HG03342 (cell line): ENCODE data around the gene DEF6.
A peak's percentile ranks its signal among the peaks of the same experiment; 100 is the strongest.

Experiments used
- ATAC-seq: cut with Tn5 transposase; IDR thresholded peaks from one replicate; pipeline ENCODE4 v1.9.1; 2021; ENCODE audit warnings: mild to moderate bottlenecking, moderate library complexity; ENCODE audit not compliant: unreplicated experiment

The DEF6 gene, protein sequence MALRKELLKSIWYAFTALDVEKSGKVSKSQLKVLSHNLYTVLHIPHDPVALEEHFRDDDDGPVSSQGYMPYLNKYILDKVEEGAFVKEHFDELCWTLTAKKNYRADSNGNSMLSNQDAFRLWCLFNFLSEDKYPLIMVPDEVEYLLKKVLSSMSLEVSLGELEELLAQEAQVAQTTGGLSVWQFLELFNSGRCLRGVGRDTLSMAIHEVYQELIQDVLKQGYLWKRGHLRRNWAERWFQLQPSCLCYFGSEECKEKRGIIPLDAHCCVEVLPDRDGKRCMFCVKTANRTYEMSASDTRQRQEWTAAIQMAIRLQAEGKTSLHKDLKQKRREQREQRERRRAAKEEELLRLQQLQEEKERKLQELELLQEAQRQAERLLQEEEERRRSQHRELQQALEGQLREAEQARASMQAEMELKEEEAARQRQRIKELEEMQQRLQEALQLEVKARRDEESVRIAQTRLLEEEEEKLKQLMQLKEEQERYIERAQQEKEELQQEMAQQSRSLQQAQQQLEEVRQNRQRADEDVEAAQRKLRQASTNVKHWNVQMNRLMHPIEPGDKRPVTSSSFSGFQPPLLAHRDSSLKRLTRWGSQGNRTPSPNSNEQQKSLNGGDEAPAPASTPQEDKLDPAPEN

GRCh38 chr6:35297601-35298481 is at the start of gene DEF6:
DEF6 (plus strand) TSS chr6:35297818; CDS start chr6:35297857, 39 bp downstream.
- peak; percentile 80 for ATAC-seq

DNA sequence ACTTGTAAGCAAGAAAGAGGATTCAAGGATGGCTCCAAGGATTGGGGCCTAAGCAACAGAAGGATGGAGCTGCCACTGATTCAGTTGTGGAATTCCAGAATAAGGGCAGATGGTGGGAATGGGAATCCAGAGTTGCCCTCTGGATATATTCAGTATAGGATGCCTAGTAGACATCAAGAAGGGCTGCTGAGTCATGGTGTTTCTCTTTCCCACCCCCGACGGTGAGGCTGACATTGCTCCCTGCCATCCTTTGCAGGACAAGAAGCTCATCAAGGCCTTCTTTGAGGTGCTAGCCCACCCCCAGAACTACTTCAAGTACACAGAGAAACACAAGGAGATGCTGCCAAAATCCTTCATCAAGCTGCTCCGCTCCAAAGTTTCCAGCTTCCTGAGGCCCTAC is 49.3 kb upstream of the DEF6 start:
- ATAC-seq: no peak

DNA sequence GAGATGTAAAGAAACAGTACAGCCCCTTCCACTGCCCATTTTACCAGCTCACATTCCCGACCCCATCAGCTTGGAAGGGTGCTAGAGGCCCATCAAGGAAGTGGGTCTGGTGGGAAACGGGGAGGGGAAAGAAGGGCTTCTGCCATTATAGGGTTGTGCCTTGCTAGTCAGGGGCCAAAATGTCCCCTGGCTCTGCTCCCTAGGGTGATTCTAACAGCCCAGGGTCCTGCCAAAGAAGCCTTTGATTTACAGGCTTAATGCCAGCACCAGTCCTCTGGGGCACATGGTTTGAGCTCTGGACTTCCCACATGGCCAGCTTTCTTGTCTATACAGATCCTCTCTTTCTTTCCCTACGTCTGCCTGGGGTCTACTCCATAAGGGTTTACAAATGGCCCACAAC is 48.7 kb upstream of the DEF6 start:
- ATAC-seq: no peak

DNA sequence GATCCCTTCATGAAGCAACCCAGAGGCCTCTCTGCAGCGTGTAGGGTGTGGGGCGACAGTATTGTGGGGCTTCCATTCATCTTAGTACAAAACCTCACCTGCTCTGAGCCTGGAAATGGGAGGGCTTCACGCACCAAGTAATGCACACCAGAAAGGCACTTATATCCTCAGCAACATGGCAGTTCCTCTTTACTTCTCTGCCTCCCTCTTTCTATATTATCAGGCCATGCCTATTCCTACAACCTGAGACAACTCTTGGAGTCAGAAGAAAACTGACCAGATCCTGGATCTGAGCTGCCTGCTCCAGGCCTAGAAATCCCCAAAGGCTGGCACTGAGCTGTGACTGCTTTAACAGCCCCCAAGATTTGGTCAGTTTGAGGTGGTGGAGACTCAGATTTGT is 45.7 kb upstream of the DEF6 start:
- ATAC-seq: no peak

- no peak for ATAC-seq
Observed at GRCh38 chr6:35253249-35253648, 44.4 kb upstream of the DEF6 start.

DNA sequence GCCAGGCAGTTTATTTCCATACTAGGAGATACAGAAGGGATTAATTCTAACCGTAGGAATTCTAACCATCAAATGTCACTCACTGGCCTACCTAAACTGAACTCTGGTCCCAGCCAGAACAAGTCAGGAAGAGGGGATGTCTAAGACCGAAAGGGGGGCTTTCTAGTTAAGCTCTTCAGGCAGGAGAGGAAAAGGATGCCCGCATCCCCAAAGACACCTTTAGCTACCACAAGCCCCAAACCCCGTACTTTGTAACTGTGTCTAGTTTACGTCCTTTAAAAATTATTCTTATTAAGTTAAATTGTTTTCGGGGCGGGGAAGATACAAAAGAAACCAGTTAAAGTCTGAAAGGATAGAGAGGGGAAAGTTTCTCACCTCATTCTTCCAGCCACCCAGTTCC is 39.3 kb upstream of the DEF6 start:
- ATAC-seq: no peak

DNA sequence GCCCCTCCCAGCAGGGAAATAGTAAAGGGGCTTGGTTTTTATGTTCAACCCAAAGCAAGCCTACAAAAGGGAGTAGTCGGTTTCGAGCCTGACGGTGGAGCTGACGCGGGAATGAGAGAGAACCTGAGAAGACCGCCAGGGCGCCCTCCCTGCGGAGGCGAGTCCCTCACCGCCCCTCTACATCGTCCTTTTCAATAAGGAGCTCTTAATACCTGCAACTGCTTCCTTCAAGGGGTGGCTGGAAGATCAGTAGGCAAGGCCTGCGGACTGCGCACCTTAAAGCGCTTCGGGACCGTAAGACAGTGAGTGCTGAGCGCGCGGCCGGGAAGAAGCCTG is 38.8 kb upstream of the DEF6 start:
- ATAC-seq: no peak

- peak; percentile 79 for ATAC-seq
Observed at GRCh38 chr6:35259194-35259947, 38.2 kb upstream of the DEF6 start, which contains the start of gene ZNF76. ZNF76 (plus strand) TSS chr6:35259735; CDS start chr6:35281152, 21,417 bp downstream.

DNA sequence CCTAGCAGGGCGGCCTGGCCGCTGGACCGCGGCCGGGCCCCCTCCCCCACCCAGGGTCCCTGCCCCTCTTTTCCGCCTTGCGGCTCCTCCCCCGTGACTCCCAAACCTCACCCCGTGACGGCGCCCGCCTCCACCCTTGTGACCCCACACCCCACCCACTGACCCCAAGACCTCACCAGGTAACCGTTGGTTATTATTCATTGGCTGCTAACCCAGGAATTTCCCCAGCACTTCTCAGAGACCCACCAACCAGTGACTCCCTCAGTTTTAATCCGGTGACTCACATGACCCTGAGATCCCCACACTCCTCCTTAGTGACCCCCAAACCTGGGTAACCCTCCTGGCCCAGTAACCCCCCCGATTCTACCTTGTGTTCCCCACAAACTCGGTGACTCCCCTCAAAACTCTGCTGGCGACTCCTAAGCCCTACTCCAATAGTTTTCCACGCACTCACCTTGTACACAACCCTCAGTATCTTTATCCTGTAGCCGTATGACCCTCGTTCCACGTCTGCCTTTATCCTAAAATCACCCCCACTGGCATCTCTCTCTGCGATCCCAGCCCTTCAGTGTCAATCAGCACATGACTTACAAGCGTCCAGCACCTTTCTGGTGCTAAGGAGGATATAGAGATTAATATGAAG is 37.5 kb upstream of the DEF6 start:
- ATAC-seq: peak; percentile 41

- ATAC-seq: no peak
Observed at GRCh38 chr6:35260591-35261570, 36.7 kb upstream of the DEF6 start.

DNA sequence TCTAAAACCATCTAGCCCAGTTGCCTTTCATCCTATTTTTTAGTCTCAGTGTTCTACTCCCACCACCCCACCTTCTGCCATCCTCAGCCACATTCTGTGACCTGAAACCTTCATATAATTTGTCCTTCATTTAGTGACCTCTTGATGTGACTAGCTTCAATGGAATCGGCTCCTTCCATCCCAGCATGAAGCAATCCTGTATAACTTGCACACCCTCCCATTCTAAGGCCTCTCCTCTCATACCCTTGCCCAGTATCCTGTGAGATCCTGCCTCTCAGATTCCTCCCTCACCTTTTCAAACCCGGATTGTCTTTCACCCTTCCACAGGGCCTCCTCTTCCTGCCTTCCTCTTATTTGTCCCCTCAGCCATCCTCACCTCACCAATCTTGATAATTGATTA is 35.0 kb upstream of the DEF6 start:
- no peak for ATAC-seq

GRCh38 chr6:35264550-35265274 is 32.9 kb upstream of the DEF6 start:
- no peak for ATAC-seq

DNA sequence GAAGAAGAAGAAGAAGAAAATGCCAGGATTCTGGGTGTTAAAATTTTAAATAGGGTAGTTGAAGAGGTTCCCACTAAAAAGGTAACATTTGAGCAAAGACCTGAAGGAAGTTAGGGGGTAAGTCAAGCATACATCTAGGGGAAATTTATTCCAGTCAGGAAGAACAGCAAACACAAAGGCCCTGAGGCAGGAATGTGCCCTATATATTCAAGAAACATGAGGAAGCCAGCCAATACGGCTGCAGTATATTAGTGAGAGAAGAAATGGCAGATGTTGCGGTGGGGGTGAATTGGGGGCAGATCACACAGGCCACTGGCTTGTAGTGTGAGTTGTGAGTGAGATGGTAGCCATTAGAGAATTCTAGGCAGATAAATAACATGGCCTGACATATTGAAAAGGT is 32.1 kb upstream of the DEF6 start:
- no peak for ATAC-seq

GRCh38 chr6:35267446-35267845 is 30.2 kb upstream of the DEF6 start:
- no peak for ATAC-seq

- no peak for ATAC-seq
Observed at GRCh38 chr6:35267897-35268296, 29.7 kb upstream of the DEF6 start.

DNA sequence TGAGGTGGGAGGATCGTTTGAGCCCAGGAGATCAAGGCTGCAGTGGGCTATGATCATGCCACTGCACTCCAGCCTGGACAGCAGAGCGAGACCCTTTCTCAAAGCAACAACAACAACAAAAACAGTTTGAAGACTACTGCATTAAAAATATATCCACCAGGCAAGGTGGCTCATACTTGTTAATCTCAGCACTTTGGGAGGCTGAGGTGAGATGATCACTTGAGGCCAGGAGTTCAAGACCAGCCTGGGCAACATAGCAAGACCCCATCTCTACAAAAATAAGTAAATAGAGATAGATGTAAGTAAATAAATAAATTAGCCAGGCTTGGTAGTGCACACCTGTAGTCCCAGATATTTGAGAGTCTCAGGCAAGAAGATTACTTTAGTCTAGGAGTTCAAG is 25.6 kb upstream of the DEF6 start:
- no peak for ATAC-seq

DNA sequence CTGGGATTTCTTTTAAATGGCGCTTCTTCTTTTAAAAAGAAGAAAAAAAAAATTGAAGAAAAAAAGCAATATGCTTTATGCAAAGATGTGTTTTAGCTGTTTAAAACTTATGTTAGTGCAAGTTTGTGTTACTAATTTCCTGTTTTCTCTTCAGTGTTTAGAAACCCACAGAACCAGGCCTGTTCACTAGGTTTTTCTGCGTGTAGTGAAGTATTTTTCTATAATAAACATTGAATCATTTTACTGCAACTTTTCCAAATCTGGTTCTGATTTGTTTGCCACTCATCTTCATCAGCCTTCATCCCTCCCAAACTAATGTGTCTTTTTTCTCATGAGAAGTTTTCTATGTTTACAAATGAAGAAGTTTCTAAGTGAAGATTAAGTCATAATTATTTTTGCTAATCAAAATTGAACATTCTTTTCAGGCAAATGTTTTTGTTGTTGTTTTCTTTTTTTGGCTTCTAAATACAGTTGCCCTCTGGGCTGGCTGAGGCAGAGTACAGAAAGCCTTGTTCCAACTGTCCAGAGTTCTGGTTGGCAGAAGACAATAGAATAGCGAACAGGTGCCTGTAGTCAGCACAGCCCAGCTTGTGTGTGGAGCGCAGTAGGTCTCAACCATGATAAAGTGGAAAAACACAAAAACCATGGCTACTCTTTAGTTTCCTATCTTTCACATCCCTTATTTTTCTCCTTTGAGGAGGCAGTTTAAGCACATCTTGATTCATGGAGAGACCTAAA is 23.6 kb upstream of the DEF6 start:
- ATAC-seq: no peak

- ATAC-seq: no peak
Observed at GRCh38 chr6:35275744-35276260, 21.8 kb upstream of the DEF6 start.
